Right atrium auricular region (tissue), 2 donors: Measurements from ENCODE around the gene PIP4K2A. TPM values are rescaled to one million over a fixed set of nuclear protein-coding genes. Genes with fewer than 3 reads are reported as not detected.

Experiments
- DNase-seq: peaks from one replicate; pipeline ENCODE4 v3.0.0-alpha.2; 2019; ENCODE audit warnings: low spot score
- H3K27ac ChIP-seq, 2 donors: fragments of 200-600 bp; sonication (generic); 1 replicate in 1 of 2; 2 replicates in 1 of 2; pipeline ENCODE4 v1.5.1; 2016 to 2019
- H3K27me3 ChIP-seq, 2 donors: fragments of 200-600 bp; sonication (generic); one replicate each; pipeline versions ENCODE4 v1.5.1 to v1.6.0; 2017 to 2019
- H3K36me3 ChIP-seq: fragments of 200-600 bp; sonication (generic); one replicate; pipeline ENCODE4 v1.5.1; 2016
- H3K4me1 ChIP-seq, 2 donors: fragments of 200-600 bp; sonication (generic); one replicate each; pipeline versions ENCODE4 v1.5.1 to v1.6.0; 2017 to 2019
- H3K4me3 ChIP-seq, 2 donors: fragments of 200-600 bp; sonication (generic); 1 replicate in 1 of 2; 2 replicates in 1 of 2; pipeline ENCODE4 v1.5.1; 2017 to 2019; ENCODE audit warnings: mild to moderate bottlenecking in 1 of 2, moderate library complexity in 1 of 2
- H3K9me3 ChIP-seq, 2 donors: fragments of 200-600 bp; sonication (generic); one replicate each; pipeline ENCODE4 v1.5.1; 2019
- total RNA-seq, 2 donors: library from RNA; depleted of rRNA; stranded (reverse); fragments of >200 nt; gene quantifications; one replicate each; pipeline ENCODE4 v1.1.0, GENCODE V29; 2016
- TF ChIP-seq, protein P1 (sequence below), 2 donors: fragments of 200-600 bp; sonication (generic); IDR thresholded peaks; one replicate each; pipeline ENCODE4 v1.5.1; 2019; ENCODE audit warnings: antibody characterized with exemption in 2 of 2

PIP4K2A gene
- total RNA-seq, 2 donors from 2014 or later, result 12.1 to 18.3 TPM

DNA sequence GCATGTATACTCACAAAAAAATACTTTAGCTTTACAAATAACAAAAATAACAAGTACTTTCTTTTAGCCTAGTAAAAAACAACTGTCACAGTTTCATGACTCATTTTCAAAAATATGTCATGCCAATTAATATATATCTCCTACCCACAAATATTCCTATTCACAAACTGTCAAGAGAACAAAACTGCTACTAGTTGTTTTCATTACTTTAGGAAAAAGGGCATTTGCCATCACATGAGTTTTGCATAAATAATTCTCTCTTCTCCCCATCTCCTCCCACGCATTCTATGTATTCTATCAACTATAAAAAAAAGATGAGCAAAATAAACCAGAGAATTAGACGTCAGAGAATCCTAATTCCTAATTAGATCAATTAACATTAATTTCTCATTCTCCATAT is 87.6 kb downstream of the PIP4K2A start:
- Histone ChIP-seq H3K9me3 (no peaks in the 10 kb centered on the region), H3K4me1 (peaks cover 0 to 34% of the 10 kb centered on the region in 2 donors), H3K27me3 (no peaks in the 10 kb centered on the region), H3K4me3 (no peak overlapping the region), H3K27ac (no peak overlapping the region), H3K36me3 (no peaks in the 10 kb centered on the region)
- TF ChIP-seq, protein P1, sequence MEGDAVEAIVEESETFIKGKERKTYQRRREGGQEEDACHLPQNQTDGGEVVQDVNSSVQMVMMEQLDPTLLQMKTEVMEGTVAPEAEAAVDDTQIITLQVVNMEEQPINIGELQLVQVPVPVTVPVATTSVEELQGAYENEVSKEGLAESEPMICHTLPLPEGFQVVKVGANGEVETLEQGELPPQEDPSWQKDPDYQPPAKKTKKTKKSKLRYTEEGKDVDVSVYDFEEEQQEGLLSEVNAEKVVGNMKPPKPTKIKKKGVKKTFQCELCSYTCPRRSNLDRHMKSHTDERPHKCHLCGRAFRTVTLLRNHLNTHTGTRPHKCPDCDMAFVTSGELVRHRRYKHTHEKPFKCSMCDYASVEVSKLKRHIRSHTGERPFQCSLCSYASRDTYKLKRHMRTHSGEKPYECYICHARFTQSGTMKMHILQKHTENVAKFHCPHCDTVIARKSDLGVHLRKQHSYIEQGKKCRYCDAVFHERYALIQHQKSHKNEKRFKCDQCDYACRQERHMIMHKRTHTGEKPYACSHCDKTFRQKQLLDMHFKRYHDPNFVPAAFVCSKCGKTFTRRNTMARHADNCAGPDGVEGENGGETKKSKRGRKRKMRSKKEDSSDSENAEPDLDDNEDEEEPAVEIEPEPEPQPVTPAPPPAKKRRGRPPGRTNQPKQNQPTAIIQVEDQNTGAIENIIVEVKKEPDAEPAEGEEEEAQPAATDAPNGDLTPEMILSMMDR (IDR thresholded peaks at IDR 0.05), result no peak
- no peak for DNase-seq

DNA sequence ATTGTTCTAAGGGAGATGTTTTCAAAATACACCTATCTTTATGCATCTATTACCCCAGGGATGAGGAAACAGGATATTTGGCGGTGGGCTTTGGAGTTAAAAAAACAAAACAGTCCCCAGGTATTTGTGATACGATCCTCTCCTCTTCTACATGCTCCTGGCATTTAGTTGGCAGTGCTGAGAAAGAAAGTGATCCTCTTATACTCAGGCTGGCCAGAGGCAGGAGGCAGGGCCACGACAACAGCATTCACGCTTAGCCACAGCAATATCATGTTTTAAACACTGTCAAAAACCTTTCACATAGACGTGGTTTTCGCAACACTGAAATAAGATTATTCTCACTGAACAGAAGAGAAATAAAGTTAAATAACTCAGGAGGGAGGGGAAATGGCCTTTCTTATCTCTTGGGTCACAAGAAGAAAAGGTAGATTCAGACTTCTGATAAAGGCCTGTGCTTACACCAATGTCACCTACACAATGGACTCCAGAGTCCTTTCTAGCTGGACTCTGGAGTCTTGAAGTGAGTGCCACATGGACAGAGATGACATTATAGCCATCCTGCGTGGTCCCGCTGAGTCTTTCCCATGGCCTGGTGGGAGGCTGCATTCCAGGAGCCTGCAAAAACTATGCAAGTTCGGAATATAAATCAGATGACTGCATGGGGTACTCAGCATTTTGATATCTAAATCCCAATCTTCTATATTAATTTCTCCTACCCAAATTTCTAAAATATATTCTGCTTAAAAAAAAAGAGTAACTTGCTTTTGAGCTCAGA is 88.7 kb downstream of the PIP4K2A start:
- Histone ChIP-seq H3K27me3 (no peaks in the 10 kb centered on the region), H3K4me1 (peaks cover 4 to 38% of the 10 kb centered on the region in 2 donors), H3K36me3 (no peaks in the 10 kb centered on the region), H3K4me3 (no peak overlapping the region), H3K9me3 (no peaks in the 10 kb centered on the region), H3K27ac (no peak overlapping the region)
- TF ChIP-seq, protein P1 (IDR thresholded peaks at IDR 0.05), result no peak
- DNase-seq, result no peak

DNA sequence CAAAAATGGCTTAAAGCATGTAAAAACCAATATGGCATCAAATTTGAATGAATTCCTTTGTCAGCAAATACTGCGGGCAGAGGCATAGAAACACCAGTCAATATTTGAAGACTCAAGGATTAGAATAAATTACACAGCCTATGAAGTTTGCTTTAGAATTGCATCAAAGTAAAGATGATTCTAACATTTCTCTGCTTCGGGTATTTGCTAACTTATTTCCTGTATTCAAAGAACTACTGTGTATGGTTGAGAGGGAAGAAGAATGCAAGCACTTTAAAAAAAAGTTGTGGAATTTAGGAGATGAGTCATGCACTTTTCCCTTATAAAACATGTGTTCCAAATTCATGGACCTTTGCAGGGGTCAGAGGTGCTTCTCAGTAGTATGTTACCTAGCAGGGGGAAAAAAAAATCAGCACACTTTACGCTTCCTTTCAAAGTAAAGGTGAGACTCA is 90.1 kb downstream of the PIP4K2A start:
- H3K4me1 ChIP-seq, result peaks cover 4 to 43% of the 10 kb centered on the region in 2 donors
- no peak overlapping the region for H3K4me3 ChIP-seq
- TF ChIP-seq, protein P1 (IDR thresholded peaks at IDR 0.05), result no peak
- no peak for DNase-seq
- H3K27me3 ChIP-seq, result no peaks in the 10 kb centered on the region
- no peaks in the 10 kb centered on the region for H3K9me3 ChIP-seq
- no peaks in the 10 kb centered on the region for H3K36me3 ChIP-seq
- H3K27ac ChIP-seq, result no peak overlapping the region

DNA sequence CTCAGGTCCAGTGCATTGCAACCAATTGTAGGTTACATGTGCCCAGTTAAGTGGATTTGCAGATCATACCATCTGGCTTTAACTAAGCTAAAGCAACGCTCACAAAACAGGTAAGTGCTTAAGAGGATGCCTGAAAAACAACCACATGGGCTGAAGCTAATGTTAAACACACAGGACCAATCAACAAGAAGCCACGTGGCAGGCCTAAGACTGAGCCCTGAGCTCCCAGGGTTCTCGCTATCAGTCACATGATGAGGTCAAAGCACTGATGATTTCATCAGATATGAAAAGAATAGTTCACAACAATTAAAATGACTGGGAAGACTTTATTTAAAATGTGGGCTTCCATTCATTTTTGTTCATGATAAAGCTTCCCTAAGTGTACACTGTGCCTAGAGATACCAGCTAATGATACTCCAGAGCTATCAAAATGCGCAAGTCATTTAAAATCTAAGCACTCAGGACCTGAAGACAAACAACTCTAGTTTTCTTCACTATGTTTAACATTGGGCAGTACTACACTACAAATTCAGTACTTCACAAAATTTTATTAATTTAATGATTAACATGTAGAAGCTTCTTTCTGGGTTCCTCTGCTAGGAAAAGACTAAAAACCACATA is 90.6 kb downstream of the PIP4K2A start:
- H3K36me3 ChIP-seq, result no peaks in the 10 kb centered on the region
- H3K4me1 ChIP-seq, result peaks cover 4 to 48% of the 10 kb centered on the region in 2 donors
- no peaks in the 10 kb centered on the region for H3K27me3 ChIP-seq
- H3K27ac ChIP-seq, result no peak overlapping the region
- TF ChIP-seq, protein P1 (IDR thresholded peaks at IDR 0.05), result no peak
- no peak overlapping the region for H3K4me3 ChIP-seq
- H3K9me3 ChIP-seq, result no peaks in the 10 kb centered on the region
- no peak for DNase-seq

DNA sequence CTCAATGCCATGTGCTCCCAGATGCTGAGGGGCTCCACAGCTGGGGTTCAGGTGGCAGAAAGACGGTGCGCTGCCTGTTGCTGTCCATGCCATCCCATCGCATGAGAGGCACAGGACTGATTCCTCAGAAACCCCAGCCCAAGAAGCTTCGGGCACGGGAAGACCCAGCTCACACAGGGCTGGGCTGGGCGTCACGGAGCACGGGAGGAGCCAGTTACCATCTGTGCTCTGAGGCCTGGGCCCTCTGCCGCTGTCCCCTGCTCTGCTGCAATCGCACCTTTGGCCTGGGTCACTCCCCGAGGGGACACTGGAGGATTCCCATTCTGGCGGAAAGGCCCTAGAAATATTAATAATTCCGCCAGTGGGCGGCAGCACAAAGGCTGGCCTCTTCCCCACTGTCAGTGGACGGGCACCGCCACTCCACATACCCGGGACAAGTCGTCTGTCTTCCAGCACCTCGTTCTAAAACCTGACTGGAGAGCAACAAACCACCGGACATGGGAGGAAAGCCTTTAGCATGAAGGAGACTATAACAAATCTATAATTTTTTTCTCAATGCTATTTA is 92.1 kb downstream of the PIP4K2A start:
- H3K27me3 ChIP-seq, result no peaks in the 10 kb centered on the region
- no peak overlapping the region for H3K4me3 ChIP-seq
- TF ChIP-seq, protein P1 (IDR thresholded peaks at IDR 0.05), result no peak
- H3K9me3 ChIP-seq, result no peaks in the 10 kb centered on the region
- no peak overlapping the region for H3K27ac ChIP-seq
- no peaks in the 10 kb centered on the region for H3K36me3 ChIP-seq
- H3K4me1 ChIP-seq, result peaks cover 4 to 62% of the 10 kb centered on the region in 2 donors
- DNase-seq, result no peak
